WTC11 (cell line): ENCODE data around the gene MRPS15. TPM values are rescaled to one million over a fixed set of nuclear protein-coding genes. Genes with fewer than 3 reads are reported as not detected.

ENCODE experiments used
- ATAC-seq: fragments of 200-7000 bp; cut with Tn5 transposase; 2 replicates; pipeline ENCODE4 v1.10.0; 2021; ENCODE audit warnings: mild to moderate bottlenecking, moderate library complexity
- CTCF ChIA-PET: fragments of 300-600 bp; sonication (Branson Sonifier 250); formaldehyde crosslinking; loops from one replicate; lab custom pipeline; 2021; ENCODE audit warnings: antibody characterized with exemption; lab: Charles Lee
- POLR2A ChIA-PET: fragments of 350-600 bp; sonication (Branson Sonifier 250); formaldehyde crosslinking; loops from one replicate; lab custom pipeline; 2021; ENCODE audit warnings: antibody characterized with exemption; lab: Charles Lee
- DNase-seq: peaks from one replicate; pipeline ENCODE4 v3.0.0; 2021; ENCODE audit warnings: low spot score
- H3K27ac Mint-ChIP-seq: 2 replicates; pipeline ENCODE4 v1.8.0; 2021; ENCODE audit warnings: mixed read lengths
- H3K27me3 Mint-ChIP-seq: 2 replicates; pipeline ENCODE4 v1.8.0; 2021; ENCODE audit warnings: low read depth, mild to moderate bottlenecking, moderate library complexity, mixed read lengths
- H3K36me3 Mint-ChIP-seq: 2 replicates; pipeline ENCODE4 v1.8.0; 2021; ENCODE audit warnings: mixed read lengths
- H3K4me1 Mint-ChIP-seq: 2 replicates; pipeline ENCODE4 v1.8.0; 2022; ENCODE audit warnings: mixed read lengths
- H3K4me3 Mint-ChIP-seq: 2 replicates; pipeline ENCODE4 v1.8.0; 2021; ENCODE audit warnings: mild to moderate bottlenecking, moderate library complexity, mixed read lengths
- H3K9me3 Mint-ChIP-seq: 2 replicates; pipeline ENCODE4 v1.8.0; 2021; ENCODE audit warnings: mixed read lengths
- CBFB ChIP-seq: sonication (generic); formaldehyde crosslinking; IDR thresholded peaks from 2 replicates; pipeline ENCODE4 v1.8.1; 2022; ENCODE audit warnings: mild to moderate bottlenecking, low read depth, missing genetic modification reagents
- ESRRA ChIP-seq: sonication (generic); formaldehyde crosslinking; IDR thresholded peaks from 2 replicates; pipeline ENCODE4 v1.8.1; 2022; ENCODE audit warnings: mild to moderate bottlenecking, missing genetic modification reagents, borderline replicate concordance
- FOXJ3 ChIP-seq: sonication (generic); formaldehyde crosslinking; IDR thresholded peaks from 2 replicates; pipeline ENCODE4 v1.9.0; 2021; ENCODE audit warnings: missing genetic modification reagents, mild to moderate bottlenecking, borderline replicate concordance
- FOXK1 ChIP-seq: sonication (generic); formaldehyde crosslinking; IDR thresholded peaks from 2 replicates; pipeline ENCODE4 v1.8.0; 2022; ENCODE audit warnings: mild to moderate bottlenecking, moderate library complexity, missing genetic modification reagents
- NFE2L1 ChIP-seq: sonication (generic); formaldehyde crosslinking; IDR thresholded peaks from 2 replicates; pipeline ENCODE4 v1.8.1; 2023; ENCODE audit warnings: missing genetic modification reagents
- NR1H2 ChIP-seq: sonication (generic); formaldehyde crosslinking; IDR thresholded peaks from 2 replicates; pipeline ENCODE4 v1.9.0; 2021; ENCODE audit warnings: mild to moderate bottlenecking, moderate library complexity, missing genetic modification reagents
- RELA ChIP-seq: sonication (generic); formaldehyde crosslinking; IDR thresholded peaks from 2 replicates; pipeline ENCODE4 v1.8.1; 2022; ENCODE audit warnings: missing genetic modification reagents, mild to moderate bottlenecking, borderline replicate concordance
- SMAD4 ChIP-seq: sonication (generic); formaldehyde crosslinking; IDR thresholded peaks from 2 replicates; pipeline ENCODE4 v1.8.0; 2022; ENCODE audit warnings: mild to moderate bottlenecking, missing genetic modification reagents
- TCF7 ChIP-seq: sonication (generic); formaldehyde crosslinking; IDR thresholded peaks from 2 replicates; pipeline ENCODE4 v1.8.0; 2022; ENCODE audit warnings: mild to moderate bottlenecking, low read depth, missing genetic modification reagents, moderate library complexity
- ZBTB21 ChIP-seq: sonication (generic); formaldehyde crosslinking; IDR thresholded peaks from 2 replicates; pipeline ENCODE4 v1.8.1; 2023; ENCODE audit warnings: mild to moderate bottlenecking, missing genetic modification reagents, borderline replicate concordance
- total RNA-seq: library from RNA; stranded (reverse); gene quantifications from 3 replicates; pipeline ENCODE4 v1.2.3, GENCODE V29; 2021
- TF ChIP-seq, protein P1 (sequence below): sonication (generic); formaldehyde crosslinking; IDR thresholded peaks from 2 replicates; pipeline ENCODE4 v1.8.1; 2022; ENCODE audit warnings: low read depth, missing genetic modification reagents, borderline replicate concordance
- TF ChIP-seq, protein P2 (sequence below): sonication (generic); formaldehyde crosslinking; IDR thresholded peaks from 2 replicates; pipeline ENCODE4 v1.8.1; 2023; ENCODE audit warnings: mild to moderate bottlenecking, missing genetic modification reagents, moderate library complexity
- TF ChIP-seq, protein P3 (sequence below): sonication (generic); formaldehyde crosslinking; IDR thresholded peaks from 2 replicates; pipeline ENCODE4 v1.8.0; 2023; ENCODE audit warnings: missing genetic modification reagents
- TF ChIP-seq, protein P4 (sequence below): fragments of 250-450 bp; sonication (Bioruptor Pico); IDR thresholded peaks from 2 replicates; pipeline ENCODE4 v1.9.0; 2021; ENCODE audit warnings: mild to moderate bottlenecking
- TF ChIP-seq, protein P5 (sequence below): sonication (generic); formaldehyde crosslinking; IDR thresholded peaks from 2 replicates; pipeline ENCODE4 v1.8.1; 2022; ENCODE audit warnings: mild to moderate bottlenecking, moderate library complexity, missing genetic modification reagents
- TF ChIP-seq, protein P6 (sequence below): sonication (generic); formaldehyde crosslinking; IDR thresholded peaks from 2 replicates; pipeline ENCODE4 v1.8.0; 2023; ENCODE audit warnings: missing genetic modification reagents, mild to moderate bottlenecking, borderline replicate concordance
- TF ChIP-seq, protein P7 (sequence below): fragments of 250-450 bp; sonication (Bioruptor Pico); IDR thresholded peaks from 2 replicates; pipeline ENCODE4 v2.1.2; 2022; ENCODE audit warnings: mild to moderate bottlenecking, moderate library complexity
- TF ChIP-seq, protein P8 (sequence below): sonication (generic); formaldehyde crosslinking; conservative IDR thresholded peaks from 2 replicates; pipeline ENCODE4 v1.8.1; 2022; ENCODE audit warnings: mild to moderate bottlenecking, missing genetic modification reagents

Gene MRPS15
- total RNA-seq, 1 experiment from 2014 or later, result 113 TPM

DNA sequence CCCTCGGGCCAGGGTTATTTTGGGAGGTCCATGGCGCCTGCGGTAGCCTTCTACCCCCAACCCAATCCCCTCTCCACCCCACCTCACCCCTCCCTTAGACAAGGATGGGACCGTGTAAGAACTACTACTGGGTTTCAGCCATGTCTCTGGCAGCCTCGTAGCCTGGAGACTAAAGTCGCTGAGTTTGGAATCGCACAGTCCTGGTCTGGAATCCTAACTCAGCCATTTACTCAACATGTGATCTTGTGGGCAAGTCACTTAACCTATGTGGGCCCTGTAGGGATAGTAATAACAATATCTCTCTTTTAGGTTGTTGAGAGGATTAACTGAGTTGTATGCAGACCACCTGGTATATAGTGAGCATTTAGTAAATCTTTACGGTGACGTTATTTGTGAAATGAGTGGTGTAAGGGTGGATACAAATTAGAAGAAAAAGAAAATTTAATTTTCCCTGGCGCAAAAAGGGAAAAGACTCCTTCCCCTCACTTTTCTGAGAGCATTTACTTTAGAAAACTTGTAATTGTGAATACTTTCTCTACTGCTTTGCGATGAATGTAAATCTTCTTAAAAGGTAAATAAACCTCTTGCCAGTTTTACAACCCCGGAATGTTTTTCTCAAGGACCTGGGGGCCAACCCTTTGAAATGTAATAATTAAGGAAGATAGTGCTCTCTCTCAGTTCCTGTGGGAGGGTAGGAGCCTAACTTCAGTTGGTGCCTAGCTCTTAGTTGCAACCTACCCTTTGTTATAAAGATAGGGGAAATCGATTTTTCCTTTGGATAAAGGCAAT is 615 bp upstream of the MRPS15 start:
- peak; percentile 73 for ATAC-seq
- TF ChIP-seq ZBTB21 (CRISPR knock-in tag), result no peak
- TF ChIP-seq, protein P1, sequence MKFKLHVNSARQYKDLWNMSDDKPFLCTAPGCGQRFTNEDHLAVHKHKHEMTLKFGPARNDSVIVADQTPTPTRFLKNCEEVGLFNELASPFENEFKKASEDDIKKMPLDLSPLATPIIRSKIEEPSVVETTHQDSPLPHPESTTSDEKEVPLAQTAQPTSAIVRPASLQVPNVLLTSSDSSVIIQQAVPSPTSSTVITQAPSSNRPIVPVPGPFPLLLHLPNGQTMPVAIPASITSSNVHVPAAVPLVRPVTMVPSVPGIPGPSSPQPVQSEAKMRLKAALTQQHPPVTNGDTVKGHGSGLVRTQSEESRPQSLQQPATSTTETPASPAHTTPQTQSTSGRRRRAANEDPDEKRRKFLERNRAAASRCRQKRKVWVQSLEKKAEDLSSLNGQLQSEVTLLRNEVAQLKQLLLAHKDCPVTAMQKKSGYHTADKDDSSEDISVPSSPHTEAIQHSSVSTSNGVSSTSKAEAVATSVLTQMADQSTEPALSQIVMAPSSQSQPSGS (CRISPR knock-in tag), result no peak
- no peak for TF ChIP-seq NR1H2 (CRISPR knock-in tag)
- TF ChIP-seq RELA (CRISPR knock-in tag), result no peak
- no peak for TF ChIP-seq NFE2L1 (CRISPR knock-in tag)
- TF ChIP-seq, protein P2, sequence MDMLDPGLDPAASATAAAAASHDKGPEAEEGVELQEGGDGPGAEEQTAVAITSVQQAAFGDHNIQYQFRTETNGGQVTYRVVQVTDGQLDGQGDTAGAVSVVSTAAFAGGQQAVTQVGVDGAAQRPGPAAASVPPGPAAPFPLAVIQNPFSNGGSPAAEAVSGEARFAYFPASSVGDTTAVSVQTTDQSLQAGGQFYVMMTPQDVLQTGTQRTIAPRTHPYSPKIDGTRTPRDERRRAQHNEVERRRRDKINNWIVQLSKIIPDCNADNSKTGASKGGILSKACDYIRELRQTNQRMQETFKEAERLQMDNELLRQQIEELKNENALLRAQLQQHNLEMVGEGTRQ (CRISPR knock-in tag), result no peak
- no peak for TF ChIP-seq FOXJ3 (CRISPR knock-in tag)
- no peak for TF ChIP-seq SMAD4 (CRISPR knock-in tag)
- TF ChIP-seq, protein P3, sequence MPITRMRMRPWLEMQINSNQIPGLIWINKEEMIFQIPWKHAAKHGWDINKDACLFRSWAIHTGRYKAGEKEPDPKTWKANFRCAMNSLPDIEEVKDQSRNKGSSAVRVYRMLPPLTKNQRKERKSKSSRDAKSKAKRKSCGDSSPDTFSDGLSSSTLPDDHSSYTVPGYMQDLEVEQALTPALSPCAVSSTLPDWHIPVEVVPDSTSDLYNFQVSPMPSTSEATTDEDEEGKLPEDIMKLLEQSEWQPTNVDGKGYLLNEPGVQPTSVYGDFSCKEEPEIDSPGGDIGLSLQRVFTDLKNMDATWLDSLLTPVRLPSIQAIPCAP (CRISPR knock-in tag), result no peak
- no peak for TF ChIP-seq ESRRA (CRISPR knock-in tag)
- TF ChIP-seq TCF7 (CRISPR knock-in tag), result no peak
- TF ChIP-seq, protein P4, sequence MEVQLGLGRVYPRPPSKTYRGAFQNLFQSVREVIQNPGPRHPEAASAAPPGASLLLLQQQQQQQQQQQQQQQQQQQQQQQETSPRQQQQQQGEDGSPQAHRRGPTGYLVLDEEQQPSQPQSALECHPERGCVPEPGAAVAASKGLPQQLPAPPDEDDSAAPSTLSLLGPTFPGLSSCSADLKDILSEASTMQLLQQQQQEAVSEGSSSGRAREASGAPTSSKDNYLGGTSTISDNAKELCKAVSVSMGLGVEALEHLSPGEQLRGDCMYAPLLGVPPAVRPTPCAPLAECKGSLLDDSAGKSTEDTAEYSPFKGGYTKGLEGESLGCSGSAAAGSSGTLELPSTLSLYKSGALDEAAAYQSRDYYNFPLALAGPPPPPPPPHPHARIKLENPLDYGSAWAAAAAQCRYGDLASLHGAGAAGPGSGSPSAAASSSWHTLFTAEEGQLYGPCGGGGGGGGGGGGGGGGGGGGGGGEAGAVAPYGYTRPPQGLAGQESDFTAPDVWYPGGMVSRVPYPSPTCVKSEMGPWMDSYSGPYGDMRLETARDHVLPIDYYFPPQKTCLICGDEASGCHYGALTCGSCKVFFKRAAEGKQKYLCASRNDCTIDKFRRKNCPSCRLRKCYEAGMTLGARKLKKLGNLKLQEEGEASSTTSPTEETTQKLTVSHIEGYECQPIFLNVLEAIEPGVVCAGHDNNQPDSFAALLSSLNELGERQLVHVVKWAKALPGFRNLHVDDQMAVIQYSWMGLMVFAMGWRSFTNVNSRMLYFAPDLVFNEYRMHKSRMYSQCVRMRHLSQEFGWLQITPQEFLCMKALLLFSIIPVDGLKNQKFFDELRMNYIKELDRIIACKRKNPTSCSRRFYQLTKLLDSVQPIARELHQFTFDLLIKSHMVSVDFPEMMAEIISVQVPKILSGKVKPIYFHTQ (CRISPR knock-in tag), result no peak
- TF ChIP-seq, protein P5, sequence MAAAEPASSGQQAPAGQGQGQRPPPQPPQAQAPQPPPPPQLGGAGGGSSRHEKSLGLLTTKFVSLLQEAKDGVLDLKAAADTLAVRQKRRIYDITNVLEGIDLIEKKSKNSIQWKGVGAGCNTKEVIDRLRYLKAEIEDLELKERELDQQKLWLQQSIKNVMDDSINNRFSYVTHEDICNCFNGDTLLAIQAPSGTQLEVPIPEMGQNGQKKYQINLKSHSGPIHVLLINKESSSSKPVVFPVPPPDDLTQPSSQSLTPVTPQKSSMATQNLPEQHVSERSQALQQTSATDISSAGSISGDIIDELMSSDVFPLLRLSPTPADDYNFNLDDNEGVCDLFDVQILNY, result no peak
- no peak for TF ChIP-seq CBFB
- TF ChIP-seq, all 79 proteins: peak for 0
- ChIA-PET CTCF (interaction anchor here (1.0 to 3.3 kb wide), 7 partner anchors 14 to 277 kb away, joined by 3 to 15 read pairs (median 4); partner anchors contain the start of gene OSCP1), POLR2A (interaction anchor here (0.5 to 1.9 kb wide), 6 partner anchors 14 to 79 kb away, joined by 3 to 16 read pairs (median 4); partner anchors contain the start of genes CSF3R, OSCP1 and STK40)
- peaks cover 18% of the 10 kb centered on the region for H3K36me3 Mint-ChIP-seq
- peaks cover 16% of the 10 kb centered on the region for H3K4me1 Mint-ChIP-seq
- H3K4me3 Mint-ChIP-seq, result peak overlapping the region; percentile 94
- peak overlapping the region; percentile 95 for H3K27ac Mint-ChIP-seq
- peaks cover 49% of the 10 kb centered on the region for H3K27me3 Mint-ChIP-seq
- peak; percentile 29 for DNase-seq
- no peaks in the 10 kb centered on the region for H3K9me3 Mint-ChIP-seq

DNA sequence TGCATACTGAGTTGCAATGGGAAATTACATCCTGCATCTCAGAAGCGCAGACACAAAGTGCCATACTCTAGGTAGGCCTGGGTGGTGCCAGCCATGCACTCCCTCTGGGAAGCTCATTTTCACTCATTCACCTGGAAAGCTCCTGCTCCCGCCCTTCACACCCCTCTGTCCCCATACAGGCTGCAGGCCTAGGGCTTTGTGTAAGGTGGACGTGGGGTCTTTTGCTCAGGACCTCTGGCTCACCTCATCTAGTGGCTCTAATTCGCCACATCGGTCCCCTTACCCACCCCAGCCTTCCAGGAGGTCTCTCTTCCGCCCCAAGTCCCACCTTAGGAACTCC is 751 bp downstream of the MRPS15 start:
- H3K36me3 Mint-ChIP-seq, result peaks cover 29% of the 10 kb centered on the region
- peak; percentile 7 for ATAC-seq
- TF ChIP-seq, protein P6, sequence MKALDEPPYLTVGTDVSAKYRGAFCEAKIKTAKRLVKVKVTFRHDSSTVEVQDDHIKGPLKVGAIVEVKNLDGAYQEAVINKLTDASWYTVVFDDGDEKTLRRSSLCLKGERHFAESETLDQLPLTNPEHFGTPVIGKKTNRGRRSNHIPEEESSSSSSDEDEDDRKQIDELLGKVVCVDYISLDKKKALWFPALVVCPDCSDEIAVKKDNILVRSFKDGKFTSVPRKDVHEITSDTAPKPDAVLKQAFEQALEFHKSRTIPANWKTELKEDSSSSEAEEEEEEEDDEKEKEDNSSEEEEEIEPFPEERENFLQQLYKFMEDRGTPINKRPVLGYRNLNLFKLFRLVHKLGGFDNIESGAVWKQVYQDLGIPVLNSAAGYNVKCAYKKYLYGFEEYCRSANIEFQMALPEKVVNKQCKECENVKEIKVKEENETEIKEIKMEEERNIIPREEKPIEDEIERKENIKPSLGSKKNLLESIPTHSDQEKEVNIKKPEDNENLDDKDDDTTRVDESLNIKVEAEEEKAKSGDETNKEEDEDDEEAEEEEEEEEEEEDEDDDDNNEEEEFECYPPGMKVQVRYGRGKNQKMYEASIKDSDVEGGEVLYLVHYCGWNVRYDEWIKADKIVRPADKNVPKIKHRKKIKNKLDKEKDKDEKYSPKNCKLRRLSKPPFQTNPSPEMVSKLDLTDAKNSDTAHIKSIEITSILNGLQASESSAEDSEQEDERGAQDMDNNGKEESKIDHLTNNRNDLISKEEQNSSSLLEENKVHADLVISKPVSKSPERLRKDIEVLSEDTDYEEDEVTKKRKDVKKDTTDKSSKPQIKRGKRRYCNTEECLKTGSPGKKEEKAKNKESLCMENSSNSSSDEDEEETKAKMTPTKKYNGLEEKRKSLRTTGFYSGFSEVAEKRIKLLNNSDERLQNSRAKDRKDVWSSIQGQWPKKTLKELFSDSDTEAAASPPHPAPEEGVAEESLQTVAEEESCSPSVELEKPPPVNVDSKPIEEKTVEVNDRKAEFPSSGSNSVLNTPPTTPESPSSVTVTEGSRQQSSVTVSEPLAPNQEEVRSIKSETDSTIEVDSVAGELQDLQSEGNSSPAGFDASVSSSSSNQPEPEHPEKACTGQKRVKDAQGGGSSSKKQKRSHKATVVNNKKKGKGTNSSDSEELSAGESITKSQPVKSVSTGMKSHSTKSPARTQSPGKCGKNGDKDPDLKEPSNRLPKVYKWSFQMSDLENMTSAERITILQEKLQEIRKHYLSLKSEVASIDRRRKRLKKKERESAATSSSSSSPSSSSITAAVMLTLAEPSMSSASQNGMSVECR (CRISPR knock-in tag), result no peak
- TF ChIP-seq, protein P7, sequence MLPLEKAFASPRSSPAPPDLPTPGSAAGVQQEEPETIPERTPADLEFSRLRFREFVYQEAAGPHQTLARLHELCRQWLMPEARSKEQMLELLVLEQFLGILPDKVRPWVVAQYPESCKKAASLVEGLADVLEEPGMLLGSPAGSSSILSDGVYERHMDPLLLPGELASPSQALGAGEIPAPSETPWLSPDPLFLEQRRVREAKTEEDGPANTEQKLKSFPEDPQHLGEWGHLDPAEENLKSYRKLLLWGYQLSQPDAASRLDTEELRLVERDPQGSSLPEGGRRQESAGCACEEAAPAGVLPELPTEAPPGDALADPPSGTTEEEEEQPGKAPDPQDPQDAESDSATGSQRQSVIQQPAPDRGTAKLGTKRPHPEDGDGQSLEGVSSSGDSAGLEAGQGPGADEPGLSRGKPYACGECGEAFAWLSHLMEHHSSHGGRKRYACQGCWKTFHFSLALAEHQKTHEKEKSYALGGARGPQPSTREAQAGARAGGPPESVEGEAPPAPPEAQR (CRISPR knock-in tag), result no peak
- TF ChIP-seq, protein P8, sequence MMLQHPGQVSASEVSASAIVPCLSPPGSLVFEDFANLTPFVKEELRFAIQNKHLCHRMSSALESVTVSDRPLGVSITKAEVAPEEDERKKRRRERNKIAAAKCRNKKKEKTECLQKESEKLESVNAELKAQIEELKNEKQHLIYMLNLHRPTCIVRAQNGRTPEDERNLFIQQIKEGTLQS (CRISPR knock-in tag), result no peak
- TF ChIP-seq NFE2L1 (CRISPR knock-in tag) (0 out of 2 replicates have a peak, but pooled peaks have one; percentile 49), FOXK1 (CRISPR knock-in tag) (no peak), SMAD4 (CRISPR knock-in tag) (no peak)
- TF ChIP-seq, protein P2 (CRISPR knock-in tag), result no peak

More for the DNA sequence above, 751 bp downstream of the MRPS15 start:
- peak overlapping the region; percentile 95 for H3K27ac Mint-ChIP-seq
- peak overlapping the region; percentile 94 for H3K4me3 Mint-ChIP-seq
- peaks cover 39% of the 10 kb centered on the region for H3K27me3 Mint-ChIP-seq
- peaks cover 16% of the 10 kb centered on the region for H3K4me1 Mint-ChIP-seq
- CTCF ChIA-PET, result interaction anchor here (1.2 to 3.3 kb wide), 5 partner anchors 13 to 276 kb away, joined by 3 to 15 read pairs (median 6); partner anchors contain the start of gene OSCP1
- H3K9me3 Mint-ChIP-seq, result no peaks in the 10 kb centered on the region
- DNase-seq, result no peak
- POLR2A ChIA-PET, result interaction anchor here (1.6 to 1.9 kb wide), 2 partner anchors 13 to 77 kb away, joined by 9 to 16 read pairs; partner anchors contain the start of genes OSCP1 and STK40
